ENCODE measurements around the gene XIST. TPM values are rescaled to one million over a fixed set of nuclear protein-coding genes. Genes with fewer than 3 reads are reported as not detected.

Gene XIST
- total and polyA plus RNA-seq, 11 donors: 0.01 to 138 (median 0.46) TPM

- no peaks in the 10 kb centered on the region for H3K27me3 ChIP-seq
- DNase-seq (no peak), ATAC-seq (no peak)
- peaks cover 0 to 54% (median 0%) of the 10 kb centered on the region in 12 donors for H3K4me1 ChIP-seq
- H3K36me3 ChIP-seq: peaks cover 0 to 12% (median 0%) of the 10 kb centered on the region in 9 donors
- intact Hi-C loops (cut with DNase I): no loop called here
- no peak for TF ChIP-seq POLR2A (IDR thresholded peaks at IDR 0.05)
- TF ChIP-seq, protein P1, sequence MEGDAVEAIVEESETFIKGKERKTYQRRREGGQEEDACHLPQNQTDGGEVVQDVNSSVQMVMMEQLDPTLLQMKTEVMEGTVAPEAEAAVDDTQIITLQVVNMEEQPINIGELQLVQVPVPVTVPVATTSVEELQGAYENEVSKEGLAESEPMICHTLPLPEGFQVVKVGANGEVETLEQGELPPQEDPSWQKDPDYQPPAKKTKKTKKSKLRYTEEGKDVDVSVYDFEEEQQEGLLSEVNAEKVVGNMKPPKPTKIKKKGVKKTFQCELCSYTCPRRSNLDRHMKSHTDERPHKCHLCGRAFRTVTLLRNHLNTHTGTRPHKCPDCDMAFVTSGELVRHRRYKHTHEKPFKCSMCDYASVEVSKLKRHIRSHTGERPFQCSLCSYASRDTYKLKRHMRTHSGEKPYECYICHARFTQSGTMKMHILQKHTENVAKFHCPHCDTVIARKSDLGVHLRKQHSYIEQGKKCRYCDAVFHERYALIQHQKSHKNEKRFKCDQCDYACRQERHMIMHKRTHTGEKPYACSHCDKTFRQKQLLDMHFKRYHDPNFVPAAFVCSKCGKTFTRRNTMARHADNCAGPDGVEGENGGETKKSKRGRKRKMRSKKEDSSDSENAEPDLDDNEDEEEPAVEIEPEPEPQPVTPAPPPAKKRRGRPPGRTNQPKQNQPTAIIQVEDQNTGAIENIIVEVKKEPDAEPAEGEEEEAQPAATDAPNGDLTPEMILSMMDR (IDR thresholded peaks at IDR 0.05): no peak
- peak overlapping the region in 2 of 12 donors; percentile 49 to 73 for H3K4me3 ChIP-seq
- no peaks in the 10 kb centered on the region for H3K9me3 ChIP-seq
- 90 to 100% (median 98%) methylated on average over 1 of the region's 1 CpG for WGBS, 4 donors
- no peak overlapping the region for H3K27ac ChIP-seq
Measured at GRCh38 chrX:73847991-73848390, 4.5 kb downstream of the XIST start.

DNA sequence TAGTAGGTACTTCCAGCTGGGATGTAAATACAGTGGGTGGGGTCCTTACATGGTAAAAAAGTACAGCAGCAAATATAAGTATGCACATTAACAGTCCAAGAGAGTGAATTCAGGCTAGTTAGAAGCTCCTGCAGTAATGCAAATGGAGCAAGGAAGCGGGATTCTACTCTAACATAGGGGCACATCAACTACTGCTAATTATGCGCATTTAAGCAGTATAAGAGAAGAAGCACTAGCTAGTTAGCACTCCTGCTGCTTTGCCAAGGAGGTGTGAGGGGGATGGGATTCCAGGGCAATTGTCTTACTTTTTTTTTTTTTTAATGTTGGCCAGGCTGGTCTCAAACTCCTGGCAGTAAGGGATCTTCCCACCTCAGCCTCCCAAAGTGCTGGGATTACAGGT lies 5.4 kb downstream of the XIST start:
- intact Hi-C loops (cut with DNase I): no loop called here
- H3K9me3 ChIP-seq: no peaks in the 10 kb centered on the region
- peaks cover 0 to 12% (median 0%) of the 10 kb centered on the region in 9 donors for H3K36me3 ChIP-seq
- H3K4me1 ChIP-seq: peaks cover 0 to 63% (median 0%) of the 10 kb centered on the region in 12 donors
- H3K27me3 ChIP-seq: no peaks in the 10 kb centered on the region
- no peak for ATAC-seq
- no peak for TF ChIP-seq POLR2A (IDR thresholded peaks at IDR 0.05)
- TF ChIP-seq, protein P1 (IDR thresholded peaks at IDR 0.05): no peak
- no peak overlapping the region for H3K27ac ChIP-seq
- 92 to 99% (median 92%) methylated on average over 2 of the region's 2 CpGs for WGBS, 4 donors
- no peak overlapping the region for H3K4me3 ChIP-seq
- DNase-seq: no peak

DNA sequence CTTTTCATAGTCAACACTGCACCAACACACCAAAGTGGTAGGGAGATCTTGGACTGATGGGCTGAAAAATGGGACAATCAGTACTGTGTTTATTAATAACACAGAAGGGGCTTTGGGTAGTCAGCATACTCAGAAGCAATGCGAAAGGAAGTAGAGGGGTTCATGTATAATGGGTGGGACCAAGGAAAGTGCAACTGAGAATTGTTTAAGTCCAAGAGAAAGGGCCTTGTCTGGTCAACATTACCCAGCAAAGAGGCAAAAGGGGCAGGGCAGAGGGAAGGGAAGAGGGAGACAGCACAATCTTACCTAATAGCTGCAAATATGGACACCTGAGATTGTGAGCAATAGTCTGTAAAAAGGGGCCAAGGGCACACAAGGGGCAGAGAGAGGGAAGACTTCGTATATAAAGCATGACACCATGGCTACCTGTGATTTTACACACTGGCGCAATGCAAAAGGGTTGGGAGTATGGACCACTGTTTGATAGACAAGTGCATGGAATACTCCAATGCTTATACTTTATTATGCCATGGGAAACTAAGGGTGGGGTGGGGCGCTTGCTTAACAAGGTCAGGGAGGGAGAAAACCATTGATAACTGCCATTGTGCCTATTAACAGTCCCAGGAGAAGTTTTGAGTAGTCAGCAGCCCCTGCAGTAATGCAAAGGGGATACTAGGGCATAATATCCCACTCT lies 9.8 kb downstream of the XIST start:
- 80 to 86% (median 83%) methylated on average over 4 of the region's 4 CpGs for WGBS, 4 donors
- ATAC-seq (no peak), DNase-seq (no peak)
- TF ChIP-seq, protein P1 (IDR thresholded peaks at IDR 0.05): no peak
- no peak for TF ChIP-seq POLR2A (IDR thresholded peaks at IDR 0.05)
- no peak overlapping the region for H3K4me3 ChIP-seq
- no peaks in the 10 kb centered on the region for H3K27me3 ChIP-seq
- H3K4me1 ChIP-seq: peaks cover 0 to 57% (median 0%) of the 10 kb centered on the region in 12 donors
- peaks cover 0 to 12% (median 0%) of the 10 kb centered on the region in 9 donors for H3K36me3 ChIP-seq
- intact Hi-C loops (cut with DNase I): no loop called here
- H3K27ac ChIP-seq: no peak overlapping the region
- no peaks in the 10 kb centered on the region for H3K9me3 ChIP-seq

DNA sequence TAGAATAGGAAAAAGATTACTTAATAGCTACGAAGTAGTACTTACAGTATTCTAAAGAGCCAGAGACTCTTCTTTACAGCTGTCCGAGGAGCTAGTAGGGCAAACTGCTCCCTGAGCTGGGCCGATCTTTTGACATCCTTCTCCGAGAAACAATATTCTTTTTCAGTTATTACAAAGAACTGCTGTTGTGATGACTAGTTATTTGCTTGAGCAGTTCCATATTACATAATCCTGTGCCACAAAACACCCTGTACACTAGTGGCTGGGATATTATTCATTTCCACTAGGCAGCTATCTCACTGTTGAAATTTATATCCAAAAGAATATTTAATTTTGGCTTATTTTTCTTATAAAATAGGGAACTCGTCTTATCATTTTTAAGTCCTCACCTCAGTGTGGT lies 11.2 kb downstream of the XIST start:
- no peaks in the 10 kb centered on the region for H3K9me3 ChIP-seq
- no peak for ATAC-seq
- TF ChIP-seq POLR2A (IDR thresholded peaks at IDR 0.05): no peak
- TF ChIP-seq, protein P1 (IDR thresholded peaks at IDR 0.05): no peak
- no peaks in the 10 kb centered on the region for H3K27me3 ChIP-seq
- WGBS, 4 donors: 59 to 85% (median 69%) methylated on average over 5 of the region's 5 CpGs
- DNase-seq: no peak
- no peak overlapping the region for H3K27ac ChIP-seq
- H3K4me1 ChIP-seq: peaks cover 0 to 50% (median 0%) of the 10 kb centered on the region in 12 donors
- intact Hi-C loops (cut with DNase I): no loop called here
- H3K4me3 ChIP-seq: no peak overlapping the region
- H3K36me3 ChIP-seq: peaks cover 0 to 20% (median 0%) of the 10 kb centered on the region in 9 donors
